NCI-H1417 treated with DMSO at 0.1 percent for 48 hours (cell line): Measurements from ENCODE around the gene CEACAM16.

Experiments used
- DNase-seq: peaks from one replicate; lab custom pipeline; 2025; lab: John Stamatoyannopoulos, UW

The CEACAM16 gene

GRCh38 chr19:44725251-44725650 lies 26.3 kb downstream of the CEACAM16 start:
- no peak for DNase-seq

GRCh38 chr19:44725684-44726083 lies 26.7 kb downstream of the CEACAM16 start:
- no peak for DNase-seq

GRCh38 chr19:44726465-44726864 lies 27.5 kb downstream of the CEACAM16 start:
- DNase-seq: no peak

GRCh38 chr19:44728178-44728577 lies 29.2 kb downstream of the CEACAM16 start:
- no peak for DNase-seq

GRCh38 chr19:44729516-44730033 lies 30.6 kb downstream of the CEACAM16 start:
- DNase-seq: no peak

GRCh38 chr19:44731081-44731480 lies 32.1 kb downstream of the CEACAM16 start:
- DNase-seq: no peak

- no peak for DNase-seq
These were observed 32.7 kb downstream of the CEACAM16 start for GRCh38 chr19:44731622-44732021.

GRCh38 chr19:44732235-44733014 lies 33.5 kb downstream of the CEACAM16 start:
- no peak for DNase-seq

- DNase-seq: no peak
These were observed 35.4 kb downstream of the CEACAM16 start for GRCh38 chr19:44734357-44734756.

- no peak for DNase-seq
These were observed 36.1 kb downstream of the CEACAM16 start for GRCh38 chr19:44735011-44735410.

- DNase-seq: no peak
These were observed 38.5 kb downstream of the CEACAM16 start for GRCh38 chr19:44737238-44738071.

GRCh38 chr19:44738136-44738535 lies 39.2 kb downstream of the CEACAM16 start:
- no peak for DNase-seq

GRCh38 chr19:44738603-44739558 lies 39.9 kb downstream of the CEACAM16 start:
- DNase-seq: no peak

GRCh38 chr19:44740351-44740824 lies 41.4 kb downstream of the CEACAM16 start:
- DNase-seq: no peak

GRCh38 chr19:44741258-44741731 lies 42.3 kb downstream of the CEACAM16 start:
- no peak for DNase-seq

- DNase-seq: no peak
These were observed 42.9 kb downstream of the CEACAM16 start for GRCh38 chr19:44741841-44742329.

GRCh38 chr19:44742330-44743061 lies 43.5 kb downstream of the CEACAM16 start:
- DNase-seq: no peak

GRCh38 chr19:44744871-44745332 lies 46.0 kb downstream of the CEACAM16 start:
- no peak for DNase-seq

GRCh38 chr19:44745341-44745831 lies 46.4 kb downstream of the CEACAM16 start:
- no peak for DNase-seq

- DNase-seq: no peak
These were observed 47.1 kb downstream of the CEACAM16 start for GRCh38 chr19:44745887-44746600.
